Heart left ventricle (tissue), 16 donors: ENCODE data around the gene USP9X. TPM values are rescaled to one million over a fixed set of nuclear protein-coding genes. Genes with fewer than 3 reads are reported as not detected.
"Not testable (repeated sequence)": the region's sequence is repeated elsewhere in the genome, so short reads cannot be mapped to it uniquely, and the experiment has no call there.

Experiments used
- ATAC-seq, 4 donors: fragments of 200-7000 bp; cut with Tn5 transposase; one replicate each; pipeline ENCODE4 v1.9.1; 2020 to 2022; ENCODE audit warnings: moderate library complexity in 4 of 4, mild to moderate bottlenecking in 3 of 4, moderate number of reproducible peaks in 1 of 4
- DNase-seq, 5 donors: peaks; one replicate each; pipeline ENCODE4 v3.0.0-alpha.2; 2020
- H3K27ac ChIP-seq, 12 donors: fragments of 200-600 bp; sonication (generic) in 4 of 12; one replicate each; pipeline versions ENCODE4 v1.5.0 to v1.8.0; 2016 to 2022; ENCODE audit warnings: mild to moderate bottlenecking in 2 of 12
- H3K27me3 ChIP-seq, 9 donors: fragments of 200-600 bp; sonication (generic) in 2 of 9; one replicate each; pipeline versions ENCODE4 v1.5.1 to v1.8.0; 2016 to 2022; ENCODE audit warnings: mild to moderate bottlenecking in 3 of 9
- H3K36me3 ChIP-seq, 9 donors: fragments of 200-600 bp; sonication (generic) in 2 of 9; one replicate each; pipeline versions ENCODE4 v1.5.0 to v1.8.0; 2018 to 2022; ENCODE audit warnings: mild to moderate bottlenecking in 2 of 9
- H3K4me1 ChIP-seq, 12 donors: fragments of 200-600 bp; sonication (generic) in 4 of 12; one replicate each; pipeline versions ENCODE4 v1.5.0 to v1.8.0; 2016 to 2022; ENCODE audit warnings: mild to moderate bottlenecking in 3 of 12
- H3K4me3 ChIP-seq, 12 donors: fragments of 200-600 bp; sonication (generic) in 4 of 12; one replicate each; pipeline versions ENCODE4 v1.5.0 to v1.8.0; 2017 to 2022; ENCODE audit warnings: mild to moderate bottlenecking in 9 of 12, moderate library complexity in 4 of 12
- H3K9me3 ChIP-seq, 12 donors: fragments of 200-600 bp; sonication (generic) in 4 of 12; one replicate each; pipeline versions ENCODE4 v1.5.0 to v1.8.0; 2016 to 2022; ENCODE audit warnings: mild to moderate bottlenecking in 1 of 12
- CTCF ChIP-seq, 12 donors: fragments of 200-600 bp; sonication (generic) in 4 of 12; IDR thresholded peaks; one replicate each; pipeline versions ENCODE4 v1.5.0 to v1.8.0; 2018 to 2022; ENCODE audit warnings: antibody characterized with exemption in 12 of 12, mild to moderate bottlenecking in 5 of 12
- POLR2A ChIP-seq, 2 donors: fragments of 450-650 bp; IDR thresholded peaks; one replicate each; pipeline ENCODE4 v1.6.1; 2017; ENCODE audit warnings: antibody characterized with exemption in 2 of 2, mild to moderate bottlenecking in 2 of 2, moderate library complexity in 2 of 2
- WGBS, 4 donors: extraction: QIAGEN DNeasy Blood & Tissue Kit in 2 of 4; methylation state at CpG; one replicate each; pipeline versions ENCODE4 v1.1.5 to v1.1.7; 2013 to 2018; 5-methylcytosine and 5-hydroxymethylcytosine counted together
- intact Hi-C, 10 donors: fragments of 100-400 bp; cut with DNase I; formaldehyde crosslinking; loops; one replicate each; pipeline versions ENCODE4 v1.11.1 to v1.14.2; 2022
- polyA plus RNA-seq, 2 donors: library from polyadenylated mRNA; stranded (reverse); fragments of 200-250 nt; gene quantifications; one replicate each; pipeline ENCODE4 v1.2.3, GENCODE V29; 2013
- total RNA-seq, 9 donors: library from RNA; depleted of rRNA in 2 of 9; stranded (reverse); fragments of >200 nt in 2 of 9; fragmentation: NEBNext Ultra II Directional in 3 of 9; extraction: Animal tissue kit (Norgen Biotek cat#: 25700) in 3 of 9; gene quantifications; one replicate each; pipeline versions ENCODE4 v1.1.0 to v1.2.4, GENCODE V29; 2016 to 2023
- donor health status: ischemic (EF 13 %, LVEDD 7.1; RV severe dilation, severe dysfunction).
- donor health status: healthy with polysubstance abuse.
- donor health status: DM: no; HTN: yes; CAD: no.
- donor health status: DM: no; HTN: no; CAD: no.
- donor health status: ischemic (EF 25% LVEDD 6.9; RV normal size, moderate dysfunction).
- donor health status: ischemic (EF 25% LVEDD 5.7; RV mildly dilated, moderate dysfunction).
- donor health status: healthy.
- donor health status: DM: yes; HTN: yes; CAD: no.
- donor health status: ischemic (EF 35%, LVEDD 5.7; RV mildly dilated, moderate dysfunction).
- donor health status: nonischemic (EF 11% LVEDD 7.7; RV severe dilation, severe dysfunction).
- donor health status: DM: yes; HTN: yes; CAD: no.
- donor health status: PGD.
- donor health status: ischemic (EF 29% LVEDD 5.4; RV normal size, mild dysfunction).
- donor health status: nonischemic (EF 23%, LVEDD 6.1; RV moderate dilation, normal function).

USP9X gene
- total and polyA plus RNA-seq, 11 donors = 9.5 to 80.1 (median 66.4) TPM

- peaks cover 0 to 8% (median 0%) of the 10 kb centered on the region in 12 donors for H3K4me1 ChIP-seq
- 88 to 100% (median 93%) methylated on average over 1 of the region's 1 CpG for WGBS, 4 donors
- no peak overlapping the region for H3K4me3 ChIP-seq
- TF ChIP-seq POLR2A (IDR thresholded peaks at IDR 0.05) (no peak), CTCF (IDR thresholded peaks at IDR 0.05) (no peak)
- intact Hi-C loops = no loop called here
- no peak overlapping the region for H3K27ac ChIP-seq
- ATAC-seq (no peak), DNase-seq (no peak)
- H3K36me3 ChIP-seq = no peaks in the 10 kb centered on the region
- H3K27me3 ChIP-seq = peaks cover 0 to 14% (median 0%) of the 10 kb centered on the region in 9 donors
- no peaks in the 10 kb centered on the region for H3K9me3 ChIP-seq
These were observed 34.9 kb upstream of the USP9X start for GRCh38 chrX:41050359-41050758.

GRCh38 chrX:41051288-41051687 is 34.0 kb upstream of the USP9X start:
- TF ChIP-seq POLR2A (IDR thresholded peaks at IDR 0.05) (no peak), CTCF (IDR thresholded peaks at IDR 0.05) (no peak)
- Histone ChIP-seq H3K27ac (no peak overlapping the region), H3K27me3 (peaks cover 0 to 18% (median 0%) of the 10 kb centered on the region in 9 donors), H3K36me3 (no peaks in the 10 kb centered on the region), H3K4me1 (peaks cover 0 to 8% (median 0%) of the 10 kb centered on the region in 12 donors), H3K4me3 (no peak overlapping the region), H3K9me3 (no peaks in the 10 kb centered on the region)
- intact Hi-C loops = no loop called here
- no peak for ATAC-seq
- no peak for DNase-seq
- WGBS, 4 donors = 92 to 98% (median 96%) methylated on average over 1 of the region's 1 CpG

- no peak overlapping the region for H3K4me3 ChIP-seq
These were observed 29.5 kb upstream of the USP9X start for GRCh38 chrX:41055740-41056139.

GRCh38 chrX:41063276-41063675 is 22.0 kb upstream of the USP9X start:
- H3K36me3 ChIP-seq, intact Hi-C loops, H3K27ac ChIP-seq, ATAC-seq, H3K9me3 ChIP-seq, H3K4me3 ChIP-seq, H3K4me1 ChIP-seq: not testable (repeated sequence)
- WGBS, 4 donors = 51 to 78% (median 65%) methylated on average over 8 of the region's 8 CpGs
- DNase-seq = peak in 1 of 5 donors; percentile 15
- peaks cover 0 to 30% (median 0%) of the 10 kb centered on the region in 9 donors for H3K27me3 ChIP-seq

More at GRCh38 chrX:41055740-41056139, 29.5 kb upstream of the USP9X start:
- Histone ChIP-seq H3K27me3 (peaks cover 0 to 21% (median 0%) of the 10 kb centered on the region in 9 donors), H3K27ac (no peak overlapping the region), H3K4me1 (no peaks in the 10 kb centered on the region), H3K9me3 (no peaks in the 10 kb centered on the region), H3K36me3 (no peaks in the 10 kb centered on the region)
- TF ChIP-seq CTCF (IDR thresholded peaks at IDR 0.05) (no peak), POLR2A (IDR thresholded peaks at IDR 0.05) (no peak)
- ATAC-seq = no peak
- intact Hi-C loops = no loop called here
- WGBS, 4 donors = 44 to 65% (median 54%) methylated on average over 3 of the region's 3 CpGs
- no peak for DNase-seq

GRCh38 chrX:41064018-41064417 is 21.2 kb upstream of the USP9X start:
- peaks cover 0 to 26% (median 0%) of the 10 kb centered on the region in 9 donors for H3K27me3 ChIP-seq
- DNase-seq = no peak
- intact Hi-C loops = no loop called here

More at GRCh38 chrX:41064018-41064417, 21.2 kb upstream of the USP9X start:
- H3K27ac ChIP-seq = no peak overlapping the region
- no peaks in the 10 kb centered on the region for H3K9me3 ChIP-seq
- TF ChIP-seq POLR2A (IDR thresholded peaks at IDR 0.05) (no peak), CTCF (IDR thresholded peaks at IDR 0.05) (no peak)
- WGBS, 4 donors = 83 to 94% (median 88%) methylated on average over 5 of the region's 5 CpGs
- no peak for ATAC-seq
- H3K4me1 ChIP-seq = no peaks in the 10 kb centered on the region
- no peaks in the 10 kb centered on the region for H3K36me3 ChIP-seq
- H3K4me3 ChIP-seq = no peak overlapping the region
